ENCODE data around the gene ASCC1.

GRCh38 chr10:72218726-72219125 is 2.6 kb upstream of the ASCC1 start:
- TF ChIP-seq POLR2A (IDR thresholded peaks at IDR 0.05) (no peak), CTCF (IDR thresholded peaks at IDR 0.05) (no peak)

Measured in stomach (tissue), 4 donors.